Activated CD8-positive, alpha-beta memory T cell treated with anti-CD3 and anti-CD28 coated beads for 36 hours (primary cell): Measurements from ENCODE around the gene SLC35A4. TPM values are rescaled to one million over a fixed set of nuclear protein-coding genes. Genes with fewer than 3 reads are reported as not detected.

Source experiments
- CTCF ChIA-PET: fragments of 350-600 bp; sonication (Branson Sonifier 250); formaldehyde crosslinking; loops from one replicate; lab custom pipeline; 2021; ENCODE audit warnings: antibody characterized with exemption; lab: Charles Lee
- POLR2A ChIA-PET: fragments of 350-600 bp; sonication (Branson Sonifier 250); formaldehyde crosslinking; loops from one replicate; lab custom pipeline; 2021; ENCODE audit warnings: antibody characterized with exemption; lab: Charles Lee
- total RNA-seq, 2 experiments: library from RNA; stranded (reverse); gene quantifications; one replicate each; pipeline ENCODE4 v1.2.3, GENCODE V29; 2021

The SLC35A4 gene, protein sequence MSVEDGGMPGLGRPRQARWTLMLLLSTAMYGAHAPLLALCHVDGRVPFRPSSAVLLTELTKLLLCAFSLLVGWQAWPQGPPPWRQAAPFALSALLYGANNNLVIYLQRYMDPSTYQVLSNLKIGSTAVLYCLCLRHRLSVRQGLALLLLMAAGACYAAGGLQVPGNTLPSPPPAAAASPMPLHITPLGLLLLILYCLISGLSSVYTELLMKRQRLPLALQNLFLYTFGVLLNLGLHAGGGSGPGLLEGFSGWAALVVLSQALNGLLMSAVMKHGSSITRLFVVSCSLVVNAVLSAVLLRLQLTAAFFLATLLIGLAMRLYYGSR
- total RNA-seq = 100 to 1,000 TPM; 116 TPM

DNA sequence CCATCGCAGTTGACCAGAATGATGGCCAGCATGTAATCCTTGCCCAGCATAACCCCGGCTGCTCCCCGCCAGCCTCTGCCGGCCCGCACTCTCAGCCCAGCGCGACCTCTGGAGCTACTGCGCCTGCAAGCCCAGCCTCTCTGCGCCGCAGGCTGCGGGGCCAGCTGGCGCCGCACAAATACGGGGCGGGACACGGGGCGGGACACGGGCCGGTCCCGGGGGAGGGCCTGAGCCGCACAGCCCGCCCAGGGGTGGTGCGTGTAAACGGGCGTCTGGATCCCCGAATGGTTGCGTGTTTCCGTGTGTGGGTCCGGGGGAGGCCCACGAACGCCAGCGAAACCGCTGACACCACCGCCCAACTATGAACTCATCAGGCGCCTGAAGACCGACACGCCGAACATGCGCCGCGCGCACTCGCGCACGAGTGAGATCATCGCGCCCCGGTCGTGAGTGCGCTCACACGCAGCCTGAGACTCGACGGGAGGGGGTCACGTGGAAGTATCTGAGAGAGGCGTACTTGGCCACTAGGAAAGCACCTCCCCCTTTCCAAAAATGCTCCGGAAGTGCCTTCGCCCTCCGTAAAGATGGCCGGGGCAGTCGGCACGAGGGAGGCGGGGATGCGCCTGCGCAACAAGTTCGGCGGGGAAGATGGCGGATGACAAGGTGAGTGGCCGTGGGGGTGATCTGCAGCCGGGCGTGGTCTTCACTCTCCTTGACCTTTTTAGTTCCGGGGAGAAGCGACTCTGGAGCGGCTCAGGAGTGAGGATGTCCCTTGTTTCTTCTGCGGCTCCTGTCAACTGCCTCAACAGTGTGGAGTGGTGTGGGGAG is at the start of gene SLC35A4, which contains the start of gene APBB3:
Gene SLC35A4 (plus strand): TSS at position 633 of the 828 bp plus-strand sequence. CDS start 2,342 bp downstream, outside the sequence.
Gene APBB3 (minus strand): TSS at position 403 of the 828 bp plus-strand sequence. CDS start 353 bp downstream, at position 50.
- ChIA-PET POLR2A (interaction anchor here (0.6 to 1.8 kb wide), 8 partner anchors 17 to 1352 kb away, joined by 3 to 5 read pairs (median 4); partner anchors contain the start of genes CD14, EIF4EBP3, HARS1 and HARS2), CTCF (interaction anchor here (0.6 to 1.5 kb wide), 3 partner anchors 10 to 71 kb away, joined by 3 to 4 read pairs (median 3); no protein-coding TSS in a partner anchor)

DNA sequence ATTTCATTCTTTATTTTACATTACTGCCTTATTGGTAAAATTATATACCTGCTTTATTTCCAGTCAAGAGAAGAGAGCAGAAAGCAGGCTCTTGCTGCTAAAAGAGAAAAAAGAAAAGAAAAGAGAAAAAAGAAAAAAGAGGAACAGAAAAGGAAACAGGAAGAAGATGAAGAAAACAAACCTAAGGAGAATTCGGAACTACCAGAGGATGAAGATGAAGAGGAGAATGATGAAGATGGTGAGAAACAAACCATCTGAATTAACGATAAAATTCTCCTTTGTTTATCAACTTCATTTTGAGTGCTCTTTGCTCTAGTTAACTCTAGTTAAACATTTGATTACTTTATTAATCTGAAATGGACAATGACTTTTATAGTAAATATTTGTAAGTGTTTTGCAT is 40.6 kb upstream of the SLC35A4 start:
- CTCF ChIA-PET = no interaction called here

DNA sequence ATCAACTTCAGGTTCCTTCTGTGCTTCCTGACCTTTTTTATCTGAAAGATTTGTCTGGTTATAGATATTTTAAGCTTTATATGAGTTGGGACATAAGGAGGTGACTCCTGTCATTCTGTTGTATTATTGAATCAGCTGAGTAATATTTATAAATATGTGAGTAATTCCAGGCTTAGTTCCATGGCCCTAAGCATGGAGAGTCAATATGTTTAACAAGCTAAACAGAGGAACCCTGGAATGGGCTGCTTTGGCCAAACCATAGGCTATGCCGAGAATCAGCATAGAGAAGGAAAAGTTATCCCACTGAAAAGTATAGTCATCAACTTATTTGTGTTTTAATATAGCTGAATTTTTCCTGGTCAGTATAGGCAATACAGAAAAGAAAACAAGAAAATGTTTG is 24.4 kb upstream of the SLC35A4 start:
- POLR2A ChIA-PET = interaction anchor here (0.6 kb wide), 1 partner anchor 987 kb away, joined by 8 read pairs; no protein-coding TSS in a partner anchor
- CTCF ChIA-PET = no interaction called here

More for the DNA sequence above, 40.6 kb upstream of the SLC35A4 start:
- POLR2A ChIA-PET = interaction anchor here (0.7 kb wide), 1 partner anchor 124 kb away, joined by 6 read pairs; the partner anchor contains the start of gene IK

DNA sequence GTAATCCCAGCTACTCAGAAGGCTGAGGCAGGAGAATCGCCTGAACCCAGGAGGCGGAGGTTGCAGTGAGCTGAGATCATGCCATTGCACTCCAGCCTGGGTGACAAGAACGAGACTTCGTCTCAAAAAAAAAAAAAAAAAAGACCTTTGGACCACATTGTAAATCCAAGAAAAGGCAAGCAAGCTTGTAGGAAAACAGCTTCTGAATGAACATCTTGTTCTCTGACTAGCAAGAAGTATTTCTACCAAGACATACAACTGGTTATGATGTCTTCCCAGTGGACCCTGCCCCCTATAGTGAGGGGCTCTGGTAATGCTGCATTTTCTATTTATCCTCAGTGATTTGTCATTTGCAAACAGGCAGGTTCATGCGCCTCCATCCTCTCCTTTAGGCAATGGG is 21.7 kb upstream of the SLC35A4 start:
- POLR2A ChIA-PET = interaction anchor here (0.6 kb wide), 1 partner anchor 138 kb away, joined by 5 read pairs; no protein-coding TSS in a partner anchor
- CTCF ChIA-PET = no interaction called here

DNA sequence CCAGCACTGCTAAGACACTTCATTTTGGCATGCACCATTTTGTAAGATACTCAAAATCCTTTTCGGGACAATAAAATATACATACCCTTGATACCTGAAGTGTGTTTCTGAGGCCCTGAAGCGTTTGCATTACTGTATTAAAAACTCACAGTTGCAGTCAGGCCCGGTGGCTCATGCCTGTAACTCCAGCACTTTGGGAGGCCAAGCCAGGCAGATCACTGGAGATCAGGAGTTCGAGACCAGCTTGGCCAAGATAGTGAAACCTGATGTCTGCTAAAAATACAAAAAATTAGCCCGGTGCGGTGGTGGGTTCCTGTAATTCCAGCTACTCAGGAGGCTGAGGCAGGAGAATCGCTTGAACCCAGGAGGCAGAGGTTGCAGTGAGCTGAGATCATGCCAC is 19.6 kb upstream of the SLC35A4 start:
- ChIA-PET POLR2A (no interaction called here), CTCF (no interaction called here)

DNA sequence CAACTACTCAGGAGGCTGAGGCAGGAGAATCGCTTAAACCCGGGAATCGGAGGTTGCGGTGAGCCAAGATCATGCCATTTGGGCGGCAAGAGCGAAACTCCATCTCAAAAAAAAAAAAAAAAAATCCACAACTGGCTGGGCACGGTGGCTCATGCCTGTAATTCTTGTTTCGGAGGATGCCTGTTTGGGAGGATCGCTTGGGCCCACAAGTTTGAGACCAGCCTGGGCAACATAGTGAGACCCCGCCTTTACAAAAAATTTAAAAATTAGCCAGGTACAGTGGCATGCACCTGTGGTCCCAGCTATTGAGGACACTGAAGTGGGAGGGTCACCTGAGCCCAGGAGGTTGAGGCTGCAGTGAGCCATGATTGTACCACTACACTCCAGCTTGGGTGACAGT is 19.0 kb upstream of the SLC35A4 start:
- POLR2A ChIA-PET = no interaction called here
- CTCF ChIA-PET = interaction anchor here (1.0 to 3.4 kb wide), 2 partner anchors 12 to 89 kb away, joined by 5 to 15 read pairs; partner anchors contain the start of gene SRA1

DNA sequence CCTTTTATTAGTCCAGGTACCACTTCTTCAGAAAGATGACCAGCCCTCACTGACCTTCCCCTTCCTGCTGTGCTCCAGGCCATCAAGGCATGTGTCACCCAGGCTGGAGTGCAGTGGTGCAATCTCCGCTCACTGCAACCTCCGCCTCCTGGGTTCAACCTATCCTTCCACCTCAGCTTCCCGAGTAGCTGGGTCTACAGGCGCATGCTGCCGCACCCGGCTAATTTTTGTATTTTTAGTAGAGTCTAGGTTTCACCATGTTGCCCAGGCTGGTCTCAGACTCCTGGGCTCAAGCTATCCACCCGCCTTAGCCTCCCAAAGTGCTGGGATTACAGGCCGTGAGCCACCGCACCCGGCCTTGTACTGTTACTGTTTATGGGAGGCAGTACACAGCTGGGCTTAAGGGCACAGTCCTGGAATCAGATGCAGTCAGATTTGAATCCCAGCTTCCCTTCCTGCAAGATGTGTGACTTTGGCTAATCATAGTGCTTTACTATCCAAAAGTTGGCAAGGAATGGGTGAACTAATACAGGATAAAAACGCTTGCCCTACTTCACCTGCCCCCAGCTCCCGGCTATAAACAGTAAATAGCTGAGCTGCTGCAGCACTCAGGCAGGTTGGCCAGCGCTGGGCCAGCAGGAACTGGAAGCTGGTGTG is 17.6 kb upstream of the SLC35A4 start:
- ChIA-PET CTCF (interaction anchor here (0.8 to 3.4 kb wide), 4 partner anchors 10 to 88 kb away, joined by 3 to 15 read pairs (median 5); partner anchors contain the start of gene SRA1), POLR2A (interaction anchor here (0.5 to 1.2 kb wide), 5 partner anchors 10 to 81 kb away, joined by 3 to 5 read pairs (median 4); partner anchors contain the start of genes APBB3, SLC35A4 and SRA1)

DNA sequence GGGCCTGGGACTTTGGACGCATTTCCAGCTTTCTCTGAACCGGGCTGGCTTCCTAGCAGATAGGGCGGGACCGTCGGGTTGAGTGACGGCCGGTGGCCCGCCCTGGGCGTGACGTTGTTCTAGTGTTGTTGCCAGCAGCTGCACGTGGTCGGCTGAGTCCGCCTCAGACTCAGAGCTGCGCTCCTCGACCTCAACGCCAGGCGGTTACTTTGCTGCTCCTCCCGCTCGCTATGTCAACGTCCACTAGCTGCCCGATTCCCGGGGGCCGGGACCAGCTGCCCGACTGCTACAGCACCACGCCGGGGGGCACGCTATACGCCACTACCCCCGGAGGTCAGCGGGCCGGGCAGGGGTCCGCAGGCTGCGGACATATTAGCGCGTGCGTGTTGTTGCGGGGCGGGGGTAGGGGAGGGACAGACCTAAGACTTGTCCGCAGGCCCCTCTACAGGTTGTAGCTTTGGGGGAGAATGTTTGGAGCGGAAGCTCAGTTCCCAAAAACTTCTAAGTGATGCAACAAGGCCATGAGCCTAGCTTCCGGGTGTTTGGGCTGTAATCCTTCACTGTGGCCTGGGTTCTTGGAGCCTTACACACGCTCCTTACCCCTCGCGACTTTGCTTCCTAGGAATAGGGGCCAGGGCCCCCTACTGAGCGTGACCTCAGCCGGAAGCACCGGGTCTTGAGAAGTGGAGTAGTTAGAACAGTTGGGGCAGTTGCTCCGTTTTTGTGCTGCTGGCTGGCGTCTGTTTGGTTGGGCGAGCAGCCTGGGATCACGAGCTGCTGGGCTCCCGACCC is 16.9 kb upstream of the SLC35A4 start, which contains the start of gene EIF4EBP3:
Gene EIF4EBP3 (plus strand): TSS at position 155 of the 792 bp plus-strand sequence. CDS start 76 bp downstream, at position 231.
- ChIA-PET CTCF (interaction anchor here (0.8 to 3.4 kb wide), 5 partner anchors 10 to 196 kb away, joined by 3 to 15 read pairs (median 4); partner anchors contain the start of gene SRA1), POLR2A (interaction anchor here (0.5 to 1.6 kb wide), 7 partner anchors 10 to 100 kb away, joined by 3 to 8 read pairs (median 5); partner anchors contain the start of genes APBB3, IK, NDUFA2 and SLC35A4)

DNA sequence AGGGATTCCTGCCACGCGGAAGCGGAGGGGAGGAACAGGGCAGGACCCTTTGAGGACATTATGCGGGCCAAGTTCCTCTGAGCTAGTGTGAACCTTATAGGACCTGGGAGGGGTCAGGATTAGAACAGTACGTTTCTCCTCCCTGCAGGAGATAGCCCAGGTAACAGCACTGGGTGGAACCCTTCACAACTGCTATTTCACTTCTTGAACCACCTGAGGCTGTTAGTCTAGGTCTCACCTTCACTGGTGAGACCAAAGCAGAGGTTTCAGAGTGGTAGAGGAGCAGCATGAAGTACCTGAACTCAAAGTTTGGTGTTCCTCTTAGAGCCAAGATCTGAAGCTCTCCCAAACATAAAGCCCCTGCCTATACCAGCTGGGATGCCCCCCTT is 16.3 kb upstream of the SLC35A4 start:
- POLR2A ChIA-PET = interaction anchor here (1.6 kb wide), 2 partner anchors 9 to 99 kb away, joined by 7 to 8 read pairs; partner anchors contain the start of genes IK, NDUFA2 and SRA1

DNA sequence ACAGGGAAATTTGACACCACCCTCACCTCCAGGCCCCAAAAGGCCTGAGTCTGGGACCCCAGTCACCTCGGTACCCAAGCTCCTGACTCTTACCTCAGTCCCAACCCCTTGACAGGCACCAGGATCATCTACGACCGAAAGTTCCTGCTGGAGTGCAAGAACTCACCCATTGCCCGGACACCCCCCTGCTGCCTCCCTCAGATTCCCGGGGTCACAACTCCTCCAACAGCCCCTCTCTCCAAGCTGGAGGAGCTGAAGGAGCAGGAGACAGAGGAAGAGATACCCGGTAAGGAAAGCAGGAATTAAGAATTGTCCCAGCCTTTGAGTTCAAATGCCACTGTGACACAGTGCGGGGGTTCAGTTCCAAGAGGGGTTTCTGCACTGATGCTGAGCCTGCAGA is 15.8 kb upstream of the SLC35A4 start:
- ChIA-PET CTCF (interaction anchor here (0.6 to 3.4 kb wide), 4 partner anchors 9 to 96 kb away, joined by 3 to 15 read pairs (median 5); partner anchors contain the start of gene SRA1), POLR2A (interaction anchor here (0.7 to 1.6 kb wide), 3 partner anchors 9 to 115 kb away, joined by 3 to 8 read pairs (median 7); partner anchors contain the start of genes IK, NDUFA2, SRA1 and WDR55)

More for the DNA sequence above, 16.3 kb upstream of the SLC35A4 start:
- CTCF ChIA-PET = interaction anchor here (0.6 to 3.4 kb wide), 5 partner anchors 9 to 197 kb away, joined by 3 to 15 read pairs (median 4); partner anchors contain the start of gene SRA1

DNA sequence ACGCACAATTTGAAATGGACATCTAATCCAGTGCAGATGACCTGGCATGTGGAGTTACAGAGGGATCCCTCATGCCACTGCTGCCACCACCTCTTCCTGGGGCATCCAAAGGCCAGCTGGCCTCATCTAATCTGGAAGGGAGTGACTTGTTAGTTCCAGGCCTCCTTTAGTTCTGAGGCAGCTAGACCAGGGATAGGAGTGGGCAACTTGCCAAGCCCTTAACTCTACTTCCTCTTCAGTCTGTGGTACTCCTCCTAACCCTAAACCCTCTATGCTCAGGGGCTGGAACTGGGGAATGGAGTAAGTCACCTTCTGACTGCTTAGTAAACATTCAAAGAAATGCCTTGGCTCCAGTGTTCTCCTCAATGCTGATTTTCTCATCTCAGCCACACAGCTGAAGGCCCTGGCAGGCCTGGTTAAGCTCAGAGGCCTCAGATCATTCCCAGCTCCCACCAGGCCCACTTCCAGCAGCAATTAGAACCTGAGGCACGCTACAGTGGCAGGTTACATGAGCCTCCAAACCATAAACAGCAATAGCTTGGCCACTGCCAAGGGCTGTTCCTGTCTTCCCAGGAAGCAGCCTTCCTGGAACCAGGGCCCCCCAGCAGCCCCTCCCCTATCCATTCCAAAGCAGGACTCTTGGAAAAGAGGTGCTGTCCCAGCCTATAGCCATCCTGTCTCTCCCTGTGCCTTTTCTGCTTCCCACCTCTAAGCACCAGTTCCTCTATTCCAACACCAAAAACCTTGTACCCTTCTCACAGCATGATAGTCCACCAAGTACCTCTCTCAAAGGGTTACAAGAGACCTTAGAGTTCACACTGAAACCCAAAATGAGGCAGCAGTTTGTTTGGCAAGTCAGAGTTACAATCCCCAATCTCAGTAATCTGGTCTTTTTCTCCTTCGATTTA is 15.1 kb upstream of the SLC35A4 start:
- CTCF ChIA-PET = interaction anchor here (1.2 kb wide), 1 partner anchor 14 kb away, joined by 3 read pairs; no protein-coding TSS in a partner anchor

DNA sequence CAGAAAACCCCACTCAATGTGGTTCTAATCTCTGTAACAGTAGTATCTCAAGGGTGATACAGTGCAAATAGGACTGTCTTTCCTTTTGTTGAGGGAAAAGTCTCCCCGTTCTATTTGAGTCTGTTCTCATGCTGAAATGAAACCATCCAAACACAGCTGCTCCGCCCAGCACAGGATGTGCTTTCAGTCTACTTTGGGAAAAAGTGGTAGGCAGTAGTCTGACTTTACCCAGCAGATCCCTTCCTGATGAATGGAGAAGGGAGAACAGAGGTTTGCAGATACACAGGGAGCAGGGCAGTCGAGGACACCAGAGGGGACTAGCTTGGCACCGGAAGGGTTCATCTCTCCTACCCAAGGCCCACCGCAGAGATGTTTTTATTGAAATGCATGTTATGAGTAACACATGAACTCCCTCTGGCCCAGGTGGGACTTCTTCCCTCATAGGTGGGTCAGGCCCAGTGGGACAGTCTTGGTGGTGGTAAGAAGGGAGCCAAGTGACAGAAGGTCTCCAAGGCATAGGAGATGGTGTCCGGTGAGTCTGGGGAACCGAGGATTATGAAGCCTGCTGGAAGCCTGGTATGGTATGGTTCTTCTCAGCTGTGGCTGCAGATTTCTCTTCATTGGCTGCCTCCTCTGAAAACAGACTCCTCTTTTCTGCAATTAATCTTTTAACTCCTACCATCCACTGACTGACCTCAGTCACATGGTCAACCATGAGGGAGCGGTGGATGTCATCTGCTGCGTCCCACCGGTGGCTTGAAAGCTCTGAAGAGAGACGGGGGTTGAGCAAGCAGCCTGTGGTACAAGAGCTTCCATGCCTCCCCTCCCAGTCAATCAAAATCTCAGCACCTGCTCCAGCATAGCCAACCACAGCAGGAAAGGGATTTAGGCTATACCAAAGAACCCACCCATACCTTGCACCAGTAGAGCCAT is 14.2 kb upstream of the SLC35A4 start:
- POLR2A ChIA-PET = no interaction called here
- CTCF ChIA-PET = interaction anchor here (1.2 kb wide), 1 partner anchor 14 kb away, joined by 3 read pairs; no protein-coding TSS in a partner anchor

More for the DNA sequence above, 15.1 kb upstream of the SLC35A4 start:
- POLR2A ChIA-PET = interaction anchor here (0.7 to 1.6 kb wide), 2 partner anchors 8 to 115 kb away, joined by 3 to 7 read pairs; partner anchors contain the start of genes SRA1 and WDR55

DNA sequence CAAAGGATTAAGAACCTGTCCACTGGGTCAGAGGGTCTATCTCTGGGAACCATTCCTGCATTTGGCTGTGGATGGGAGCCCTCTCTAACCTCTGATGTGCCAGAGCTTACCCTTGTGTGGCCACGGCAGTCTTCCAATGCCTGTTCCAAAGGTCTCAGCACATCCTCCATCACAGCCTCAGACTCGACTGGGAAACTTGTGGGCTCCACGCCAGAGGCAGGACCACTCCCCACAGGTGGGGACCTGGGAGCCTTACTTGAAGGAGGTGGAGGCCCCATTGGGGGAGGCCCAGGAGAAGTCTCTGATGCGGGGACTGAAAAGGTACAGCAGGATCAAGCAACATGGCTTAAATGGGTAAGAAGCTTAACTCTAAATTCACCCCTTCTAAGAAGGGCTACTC is 12.8 kb upstream of the SLC35A4 start:
- POLR2A ChIA-PET = no interaction called here
- CTCF ChIA-PET = interaction anchor here (0.7 to 1.7 kb wide), 2 partner anchors 17 to 179 kb away, joined by 3 to 4 read pairs; no protein-coding TSS in a partner anchor

DNA sequence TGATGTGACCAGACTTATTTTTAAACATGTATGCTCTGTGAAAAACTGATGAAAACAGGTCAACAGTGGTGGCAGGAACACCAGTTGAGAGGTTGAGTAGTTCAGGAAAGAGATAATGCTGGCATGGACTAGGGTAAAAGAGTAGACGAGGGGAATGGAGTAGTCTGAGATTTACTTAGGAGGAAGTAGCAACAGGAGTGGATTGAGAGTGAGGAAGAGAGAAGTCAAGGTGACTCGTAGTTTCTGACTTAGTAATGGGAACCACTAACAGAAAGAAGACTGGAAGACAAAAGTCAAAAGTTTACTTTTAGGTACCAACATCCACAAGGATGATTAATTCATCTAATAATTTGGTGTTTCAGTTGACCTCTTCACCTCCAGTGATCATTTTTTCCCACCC is 11.0 kb upstream of the SLC35A4 start:
- POLR2A ChIA-PET = interaction anchor here (1.2 kb wide), 1 partner anchor 81 kb away, joined by 4 read pairs; no protein-coding TSS in a partner anchor
- CTCF ChIA-PET = interaction anchor here (1.1 to 1.7 kb wide), 2 partner anchors 77 to 180 kb away, joined by 3 to 4 read pairs; no protein-coding TSS in a partner anchor
